Mesothelial cell of epicardium (in vitro differentiated cells): ENCODE results near the gene INTS2. TPM values are rescaled to one million over a fixed set of nuclear protein-coding genes. Genes with fewer than 3 reads are reported as not detected.
"Not testable (repeated sequence)": the region's sequence is repeated elsewhere in the genome, so short reads cannot be mapped to it uniquely, and the experiment has no call there.

ENCODE experiments used
- DNase-seq, 2 experiments: peaks; one replicate each; pipeline ENCODE4 v3.0.0; 2021; ENCODE audit warnings: low spot score in 2 of 2; ENCODE audit not compliant: unreplicated experiment in 2 of 2
- H3K27ac Mint-ChIP-seq: 2 replicates; pipeline ENCODE4 v1.8.0; 2021; ENCODE audit warnings: mixed read lengths
- H3K27me3 Mint-ChIP-seq: 2 replicates; pipeline ENCODE4 v1.8.0; 2021; ENCODE audit warnings: low read depth, mixed read lengths
- H3K36me3 Mint-ChIP-seq: 2 replicates; pipeline ENCODE4 v1.8.0; 2021; ENCODE audit warnings: mixed read lengths
- H3K4me1 Mint-ChIP-seq: 2 replicates; pipeline ENCODE4 v1.8.0; 2021; ENCODE audit warnings: mixed read lengths
- H3K4me3 Mint-ChIP-seq: 2 replicates; pipeline ENCODE4 v1.8.0; 2021; ENCODE audit warnings: mild to moderate bottlenecking, moderate library complexity, mixed read lengths
- H3K9me3 Mint-ChIP-seq: 2 replicates; pipeline ENCODE4 v1.8.0; 2021; ENCODE audit warnings: mixed read lengths
- total RNA-seq: library from RNA; stranded (reverse); gene quantifications from 3 replicates; pipeline ENCODE4 v1.2.1, GENCODE V29; 2021
- TF ChIP-seq, protein P1 (sequence below): fragments of 200-600 bp; sonication (generic); IDR thresholded peaks from one replicate; pipeline ENCODE4 v1.5.0; 2021; ENCODE audit warnings: antibody characterized with exemption; ENCODE audit not compliant: unreplicated experiment

Gene INTS2
- total RNA-seq, 1 donor from 2014 or later, result 17.1 TPM

DNA sequence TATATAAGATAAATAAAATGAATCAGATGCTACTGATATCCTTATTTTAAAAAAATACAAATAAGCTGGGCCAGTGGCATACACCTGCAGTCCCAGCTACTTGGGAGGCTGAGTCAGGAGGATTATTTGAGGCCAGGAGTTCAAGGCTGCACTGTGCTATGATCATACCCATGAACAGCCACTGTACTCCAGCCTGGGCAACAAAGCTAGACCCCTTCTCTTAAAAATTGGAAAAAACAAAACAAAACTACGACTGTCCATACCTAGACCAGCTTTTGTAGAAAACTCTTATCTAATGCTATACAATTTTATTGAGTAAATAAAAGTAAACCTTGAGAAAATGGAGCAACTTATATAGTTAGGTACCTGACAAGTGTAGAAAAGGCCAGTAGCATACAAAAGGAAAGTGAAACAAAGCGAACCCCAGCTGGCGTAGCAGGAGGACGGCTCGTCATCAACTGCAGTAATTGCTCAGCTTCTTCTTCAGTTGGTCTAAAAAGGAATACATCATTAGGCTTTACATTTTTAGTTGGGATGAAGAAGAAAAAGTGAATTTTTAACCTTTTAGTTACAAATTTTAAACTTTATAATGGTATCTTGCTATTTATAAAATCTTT, 23.6 kb downstream of the INTS2 start:
- H3K4me3 Mint-ChIP-seq, result no peak overlapping the region
- TF ChIP-seq, protein P1, sequence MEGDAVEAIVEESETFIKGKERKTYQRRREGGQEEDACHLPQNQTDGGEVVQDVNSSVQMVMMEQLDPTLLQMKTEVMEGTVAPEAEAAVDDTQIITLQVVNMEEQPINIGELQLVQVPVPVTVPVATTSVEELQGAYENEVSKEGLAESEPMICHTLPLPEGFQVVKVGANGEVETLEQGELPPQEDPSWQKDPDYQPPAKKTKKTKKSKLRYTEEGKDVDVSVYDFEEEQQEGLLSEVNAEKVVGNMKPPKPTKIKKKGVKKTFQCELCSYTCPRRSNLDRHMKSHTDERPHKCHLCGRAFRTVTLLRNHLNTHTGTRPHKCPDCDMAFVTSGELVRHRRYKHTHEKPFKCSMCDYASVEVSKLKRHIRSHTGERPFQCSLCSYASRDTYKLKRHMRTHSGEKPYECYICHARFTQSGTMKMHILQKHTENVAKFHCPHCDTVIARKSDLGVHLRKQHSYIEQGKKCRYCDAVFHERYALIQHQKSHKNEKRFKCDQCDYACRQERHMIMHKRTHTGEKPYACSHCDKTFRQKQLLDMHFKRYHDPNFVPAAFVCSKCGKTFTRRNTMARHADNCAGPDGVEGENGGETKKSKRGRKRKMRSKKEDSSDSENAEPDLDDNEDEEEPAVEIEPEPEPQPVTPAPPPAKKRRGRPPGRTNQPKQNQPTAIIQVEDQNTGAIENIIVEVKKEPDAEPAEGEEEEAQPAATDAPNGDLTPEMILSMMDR, result no peak
- H3K27ac Mint-ChIP-seq, result no peak overlapping the region
- no peaks in the 10 kb centered on the region for H3K9me3 Mint-ChIP-seq
- no peak for DNase-seq
- no peaks in the 10 kb centered on the region for H3K27me3 Mint-ChIP-seq
- no peaks in the 10 kb centered on the region for H3K4me1 Mint-ChIP-seq
- peaks cover 37% of the 10 kb centered on the region for H3K36me3 Mint-ChIP-seq

DNA sequence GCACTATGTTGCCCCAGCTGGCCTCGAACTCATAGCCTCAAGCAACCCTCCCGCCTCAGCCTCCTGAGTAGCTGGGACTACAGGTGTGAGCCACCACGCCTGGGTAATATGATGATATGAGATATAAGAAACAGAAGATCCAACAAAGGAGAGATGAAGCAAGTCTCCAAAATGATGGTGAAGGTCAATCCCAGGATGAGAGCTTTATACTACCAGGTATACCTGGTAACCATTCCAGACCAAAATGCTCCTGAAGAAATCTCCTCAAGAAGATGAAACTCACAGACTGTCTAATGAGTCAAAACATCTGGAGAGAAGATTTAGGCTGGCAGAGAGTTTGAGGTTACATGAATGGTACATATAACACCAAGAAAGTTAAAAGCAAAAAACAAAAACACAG, 24.5 kb downstream of the INTS2 start:
- Mint-ChIP-seq H3K36me3 (peaks cover 41% of the 10 kb centered on the region), H3K9me3 (no peaks in the 10 kb centered on the region), H3K4me1 (no peaks in the 10 kb centered on the region), H3K27me3 (no peaks in the 10 kb centered on the region), H3K4me3 (no peak overlapping the region), H3K27ac (no peak overlapping the region)
- DNase-seq, result no peak
- TF ChIP-seq, protein P1, result no peak

DNA sequence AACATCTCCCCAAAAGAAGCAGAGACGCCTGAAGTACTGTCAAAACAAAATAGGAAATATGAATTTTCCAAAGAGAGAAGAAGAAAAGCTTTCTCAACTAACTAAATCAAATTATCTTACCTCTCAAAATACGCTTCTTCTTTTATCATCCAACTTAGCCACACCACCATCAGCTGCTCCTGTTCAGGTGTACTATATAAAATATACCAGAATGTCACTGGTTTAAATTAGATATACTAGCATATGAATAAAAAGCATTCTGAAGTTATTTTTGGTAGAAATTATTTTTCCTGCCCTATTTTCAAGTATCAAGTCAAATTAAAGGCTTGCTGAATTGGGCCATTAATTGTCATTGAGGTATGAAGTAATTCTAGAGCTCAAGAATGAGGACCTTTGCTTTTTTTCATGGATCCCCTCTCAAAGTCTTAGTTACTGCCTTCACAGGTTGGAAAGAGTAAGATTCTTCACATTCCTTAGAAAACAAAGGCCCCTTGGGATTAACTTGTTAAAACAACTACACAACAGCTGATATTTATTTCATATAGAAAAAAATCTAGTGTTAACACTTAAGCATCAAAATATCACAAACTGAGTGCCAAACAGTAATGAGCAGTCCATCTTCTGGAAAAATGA, 30.1 kb downstream of the INTS2 start:
- Mint-ChIP-seq H3K9me3 (no peaks in the 10 kb centered on the region), H3K36me3 (peaks cover 31% of the 10 kb centered on the region), H3K4me1 (no peaks in the 10 kb centered on the region), H3K27ac (no peak overlapping the region), H3K4me3 (no peak overlapping the region), H3K27me3 (no peaks in the 10 kb centered on the region)
- DNase-seq, result no peak
- TF ChIP-seq, protein P1, result no peak

- no peak for DNase-seq
- TF ChIP-seq, protein P1, result no peak
- Mint-ChIP-seq H3K9me3 (no peaks in the 10 kb centered on the region), H3K27ac (no peak overlapping the region), H3K4me3 (no peak overlapping the region), H3K4me1 (no peaks in the 10 kb centered on the region), H3K36me3 (peaks cover 24% of the 10 kb centered on the region), H3K27me3 (no peaks in the 10 kb centered on the region)
These were observed 32.4 kb downstream of the INTS2 start for GRCh38 chr17:61895391-61895790.

GRCh38 chr17:61894310-61894709, 33.5 kb downstream of the INTS2 start:
- H3K4me3 Mint-ChIP-seq, H3K27ac Mint-ChIP-seq, H3K9me3 Mint-ChIP-seq, H3K4me1 Mint-ChIP-seq, DNase-seq, H3K27me3 Mint-ChIP-seq: not testable (repeated sequence)
- peaks cover 18% of the 10 kb centered on the region for H3K36me3 Mint-ChIP-seq

- H3K9me3 Mint-ChIP-seq, H3K4me1 Mint-ChIP-seq, H3K27ac Mint-ChIP-seq, H3K4me3 Mint-ChIP-seq, H3K27me3 Mint-ChIP-seq, DNase-seq: not testable (repeated sequence)
- H3K36me3 Mint-ChIP-seq, result peaks cover 18% of the 10 kb centered on the region
These were observed 40.0 kb downstream of the INTS2 start for GRCh38 chr17:61887733-61888132.

- H3K9me3 Mint-ChIP-seq, H3K4me3 Mint-ChIP-seq, DNase-seq, H3K4me1 Mint-ChIP-seq, H3K27ac Mint-ChIP-seq, H3K27me3 Mint-ChIP-seq: not testable (repeated sequence)
- peaks cover 15% of the 10 kb centered on the region for H3K36me3 Mint-ChIP-seq
These were observed 41.9 kb downstream of the INTS2 start for GRCh38 chr17:61885865-61886264.
